PC-9 (cell line): ENCODE data around the gene YBX1. TPM values are rescaled to one million over a fixed set of nuclear protein-coding genes. Genes with fewer than 3 reads are reported as not detected.

Source experiments
- BruUV-seq: library from RNA; stranded (reverse); fragments of 400-500 nt; replicated peaks from 2 replicates; lab custom pipeline; 2021; lab: Mats Ljungman, UMichigan
- CTCF ChIA-PET: fragments of 300-600 bp; sonication (Branson Sonifier 250); formaldehyde crosslinking; loops from one replicate; lab custom pipeline; 2022; ENCODE audit warnings: antibody characterized with exemption; lab: Charles Lee
- POLR2A ChIA-PET: fragments of 300-600 bp; sonication (Branson Sonifier 250); formaldehyde crosslinking; loops from one replicate; lab custom pipeline; 2022; ENCODE audit warnings: antibody characterized with exemption; ENCODE audit not compliant: unreplicated experiment; lab: Charles Lee
- DNase-seq, 2 experiments: peaks; one replicate each; pipeline versions ENCODE4 v3.0.0 to v3.0.0-alpha.2; 2015 to 2022; ENCODE audit warnings: mixed read lengths in 1 of 2
- H2AFZ ChIP-seq: fragments of 200-600 bp; sonication (generic); 2 replicates; pipeline ENCODE4 v1.8.1; 2017; ENCODE audit warnings: antibody characterized with exemption
- H3F3A ChIP-seq: fragments of 200-600 bp; sonication (generic); 2 replicates; pipeline ENCODE4 v1.8.1; 2017; ENCODE audit warnings: antibody characterized with exemption, mild to moderate bottlenecking, low read depth; ENCODE audit not compliant: insufficient read depth
- H3K27ac ChIP-seq: fragments of 200-600 bp; sonication (generic); 2 replicates; pipeline ENCODE4 v1.6.1; 2016; ENCODE audit warnings: mixed run types
- H3K27me3 ChIP-seq: fragments of 200-600 bp; sonication (generic); 2 replicates; pipeline ENCODE4 v1.6.1; 2016; ENCODE audit warnings: low read depth, mixed run types; ENCODE audit not compliant: insufficient read depth
- H3K36me3 ChIP-seq: fragments of 200-600 bp; sonication (generic); 2 replicates; pipeline ENCODE4 v1.6.1; 2016; ENCODE audit warnings: low read depth, mixed run types
- H3K4me1 ChIP-seq: fragments of 200-600 bp; sonication (generic); replicated peaks from 2 replicates; pipeline ENCODE4 v1.6.1; 2016; ENCODE audit warnings: mixed run types; ENCODE audit not compliant: insufficient read depth
- H3K4me2 ChIP-seq: fragments of 200-600 bp; sonication (generic); 2 replicates; pipeline ENCODE4 v1.6.1; 2017; ENCODE audit warnings: mixed run types
- H3K4me3 ChIP-seq: fragments of 200-600 bp; sonication (generic); 2 replicates; pipeline ENCODE4 v1.6.1; 2016; ENCODE audit warnings: mixed run types
- H3K79me2 ChIP-seq: fragments of 200-600 bp; sonication (generic); 2 replicates; pipeline ENCODE4 v1.6.1; 2017; ENCODE audit warnings: low read depth, mixed run types
- H3K9me2 ChIP-seq: fragments of 200-600 bp; sonication (generic); 2 replicates; pipeline ENCODE4 v1.8.1; 2017; ENCODE audit warnings: mild to moderate bottlenecking; ENCODE audit not compliant: insufficient read depth
- H3K9me3 ChIP-seq: fragments of 200-600 bp; sonication (generic); 2 replicates; pipeline ENCODE4 v1.8.1; 2016; ENCODE audit warnings: low read depth; ENCODE audit not compliant: insufficient read depth
- H4K20me1 ChIP-seq: fragments of 200-600 bp; sonication (generic); 2 replicates; pipeline ENCODE4 v1.8.1; 2017; ENCODE audit not compliant: insufficient read depth
- CTCF ChIP-seq: fragments of 200-600 bp; sonication (generic); conservative IDR thresholded peaks from 2 replicates; pipeline ENCODE4 v1.6.1; 2017; ENCODE audit warnings: mixed run types, antibody characterized with exemption, mild to moderate bottlenecking, moderate library complexity
- EZH2 ChIP-seq: fragments of 200-600 bp; sonication (generic); IDR thresholded peaks from 2 replicates; pipeline ENCODE4 v1.8.0; 2017; ENCODE audit warnings: antibody characterized with exemption, low read depth
- intact Hi-C: fragments of 100-400 bp; cut with micrococcal nuclease; formaldehyde crosslinking; loops from one replicate; pipeline ENCODE4 v1.10.0; 2022; ENCODE audit not compliant: unreplicated experiment
- total RNA-seq: library from RNA; stranded (reverse); gene quantifications from 2 replicates; pipeline ENCODE4 v1.2.3, GENCODE V29; 2021

YBX1 gene
- total RNA-seq, 1 experiment from 2014 or later = 1,130 TPM

GRCh38 chr1:42736571-42737200 lies 54.5 kb downstream of the YBX1 start:
- POLR2A ChIA-PET = no interaction called here
- no TSS peak for BruUV-seq
- Histone ChIP-seq H3K4me2 (no peak overlapping the region), H3F3A (no peaks in the 10 kb centered on the region), H3K9me2 (no peaks in the 10 kb centered on the region), H3K36me3 (no peaks in the 10 kb centered on the region), H4K20me1 (no peaks in the 10 kb centered on the region), H2AFZ (no peak overlapping the region), H3K27ac (no peak overlapping the region), H3K27me3 (no peaks in the 10 kb centered on the region), H3K4me3 (no peak overlapping the region), H3K9me3 (no peaks in the 10 kb centered on the region), H3K4me1 (no peaks in the 10 kb centered on the region), H3K79me2 (no peaks in the 10 kb centered on the region)
- CTCF ChIA-PET = no interaction called here
- TF ChIP-seq EZH2 = no peak
- no peak for TF ChIP-seq CTCF
- DNase-seq = no peak
- intact Hi-C loops = no loop called here

- Histone ChIP-seq H3K27me3 (no peaks in the 10 kb centered on the region), H3K4me2 (no peak overlapping the region), H3K27ac (no peak overlapping the region), H3F3A (no peaks in the 10 kb centered on the region), H3K36me3 (no peaks in the 10 kb centered on the region), H3K79me2 (no peaks in the 10 kb centered on the region), H2AFZ (no peak overlapping the region), H4K20me1 (no peaks in the 10 kb centered on the region), H3K4me1 (no peaks in the 10 kb centered on the region), H3K4me3 (no peak overlapping the region), H3K9me2 (no peaks in the 10 kb centered on the region), H3K9me3 (no peaks in the 10 kb centered on the region)
- BruUV-seq = no TSS peak
- no peak for TF ChIP-seq EZH2
- no peak for TF ChIP-seq CTCF
- intact Hi-C loops = no loop called here
- ChIA-PET CTCF (no interaction called here), POLR2A (no interaction called here)
- DNase-seq = peak in 1 of 2 experiments; percentile 42
Observed at GRCh38 chr1:42737257-42737656, 55.0 kb downstream of the YBX1 start.

- no peaks in the 10 kb centered on the region for H3K27me3 ChIP-seq
- POLR2A ChIA-PET = no interaction called here
- TF ChIP-seq EZH2 (no peak), CTCF (no peak)
- no peak overlapping the region for H3K27ac ChIP-seq
- H3K36me3 ChIP-seq = no peaks in the 10 kb centered on the region
- no peak overlapping the region for H2AFZ ChIP-seq
- H3K9me2 ChIP-seq = no peaks in the 10 kb centered on the region
- CTCF ChIA-PET = no interaction called here
- H3K9me3 ChIP-seq = no peaks in the 10 kb centered on the region
- H3F3A ChIP-seq = no peaks in the 10 kb centered on the region
- no peaks in the 10 kb centered on the region for H4K20me1 ChIP-seq
- intact Hi-C loops = no loop called here
- H3K4me3 ChIP-seq = no peak overlapping the region
- H3K4me2 ChIP-seq = no peak overlapping the region
- DNase-seq = no peak
- no peaks in the 10 kb centered on the region for H3K4me1 ChIP-seq
- no TSS peak for BruUV-seq
- H3K79me2 ChIP-seq = no peaks in the 10 kb centered on the region
Observed at GRCh38 chr1:42737986-42738677, 55.9 kb downstream of the YBX1 start.
